HG02943 (cell line): ENCODE measurements around the gene JAKMIP1.

ENCODE experiments used
- ATAC-seq: cut with Tn5 transposase; IDR thresholded peaks from one replicate; pipeline ENCODE4 v1.9.1; 2021; ENCODE audit warnings: mild to moderate bottlenecking, low read depth, moderate library complexity; ENCODE audit not compliant: unreplicated experiment

Gene JAKMIP1

DNA sequence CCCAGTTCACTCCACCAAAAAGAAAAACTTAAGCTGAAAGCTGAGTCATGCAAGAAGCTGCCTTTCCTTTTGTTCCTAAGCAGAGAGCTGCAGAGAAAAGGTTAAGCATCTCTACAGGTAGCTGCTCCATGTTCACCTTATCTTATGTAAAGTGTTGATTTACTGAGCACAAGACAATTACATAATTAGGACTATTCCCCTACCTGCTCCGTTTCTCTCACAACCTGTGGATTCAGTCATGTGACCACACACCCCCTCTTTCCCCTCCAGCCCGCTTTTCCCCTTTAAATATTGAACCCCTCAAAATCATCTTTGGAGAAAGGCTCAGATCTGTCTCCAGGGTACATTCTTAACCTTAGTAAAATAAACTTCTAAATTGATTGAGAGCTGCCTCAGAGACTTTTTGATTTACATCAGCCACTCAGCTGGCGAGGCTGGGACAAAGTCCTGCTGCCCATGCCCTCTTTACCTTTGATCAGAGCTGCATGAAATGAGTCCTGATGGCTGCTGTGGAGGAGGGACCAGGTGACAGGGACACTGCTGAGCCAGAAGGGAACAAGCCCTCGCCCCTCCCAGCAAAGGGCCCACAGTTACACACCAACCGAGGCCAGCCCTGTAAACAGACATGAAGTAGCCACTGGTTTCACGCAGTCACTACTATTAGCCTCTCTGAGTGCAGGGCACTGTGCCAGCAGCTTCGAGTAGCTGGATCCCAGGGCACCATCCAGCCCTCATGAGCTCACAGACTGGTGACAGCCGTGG, 128.2 kb downstream of the JAKMIP1 start:
- no peak for ATAC-seq

DNA sequence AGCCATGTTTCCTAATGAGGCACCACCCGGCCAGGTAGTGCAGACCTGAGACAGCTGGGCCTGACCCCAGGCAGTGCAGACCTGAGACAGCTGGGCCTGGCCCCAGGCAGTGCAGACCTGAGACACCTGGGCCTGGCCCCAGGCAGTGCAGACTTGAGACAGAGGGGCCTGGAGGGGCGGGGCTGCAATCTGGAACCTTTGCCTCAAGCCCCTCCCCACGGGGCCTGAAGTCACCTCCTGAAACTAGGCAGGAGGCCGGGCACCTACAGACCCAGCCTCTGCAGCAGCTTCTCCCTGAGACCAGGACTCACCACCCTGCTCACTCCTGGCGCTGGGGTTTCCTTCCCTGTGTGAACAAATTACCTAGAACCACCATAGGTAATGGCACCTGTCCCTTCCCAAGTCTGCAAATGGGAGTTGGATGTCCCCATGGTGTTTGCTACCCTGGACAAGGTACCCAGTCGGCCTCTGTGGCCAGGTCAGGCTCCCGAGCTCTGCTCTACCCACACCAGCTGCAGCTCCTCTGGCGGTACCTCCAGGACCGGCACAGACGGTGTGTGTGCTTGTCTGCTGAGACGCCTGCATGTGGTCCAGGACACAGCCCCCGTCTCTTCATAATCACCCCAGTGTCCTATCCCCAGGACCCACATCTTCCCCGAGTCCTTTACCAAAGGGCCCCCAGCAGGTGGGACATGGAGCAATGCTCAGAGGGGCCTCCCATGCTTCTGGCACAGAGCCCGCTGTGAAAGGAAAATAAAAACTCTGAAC, 129.0 kb downstream of the JAKMIP1 start:
- no peak for ATAC-seq

DNA sequence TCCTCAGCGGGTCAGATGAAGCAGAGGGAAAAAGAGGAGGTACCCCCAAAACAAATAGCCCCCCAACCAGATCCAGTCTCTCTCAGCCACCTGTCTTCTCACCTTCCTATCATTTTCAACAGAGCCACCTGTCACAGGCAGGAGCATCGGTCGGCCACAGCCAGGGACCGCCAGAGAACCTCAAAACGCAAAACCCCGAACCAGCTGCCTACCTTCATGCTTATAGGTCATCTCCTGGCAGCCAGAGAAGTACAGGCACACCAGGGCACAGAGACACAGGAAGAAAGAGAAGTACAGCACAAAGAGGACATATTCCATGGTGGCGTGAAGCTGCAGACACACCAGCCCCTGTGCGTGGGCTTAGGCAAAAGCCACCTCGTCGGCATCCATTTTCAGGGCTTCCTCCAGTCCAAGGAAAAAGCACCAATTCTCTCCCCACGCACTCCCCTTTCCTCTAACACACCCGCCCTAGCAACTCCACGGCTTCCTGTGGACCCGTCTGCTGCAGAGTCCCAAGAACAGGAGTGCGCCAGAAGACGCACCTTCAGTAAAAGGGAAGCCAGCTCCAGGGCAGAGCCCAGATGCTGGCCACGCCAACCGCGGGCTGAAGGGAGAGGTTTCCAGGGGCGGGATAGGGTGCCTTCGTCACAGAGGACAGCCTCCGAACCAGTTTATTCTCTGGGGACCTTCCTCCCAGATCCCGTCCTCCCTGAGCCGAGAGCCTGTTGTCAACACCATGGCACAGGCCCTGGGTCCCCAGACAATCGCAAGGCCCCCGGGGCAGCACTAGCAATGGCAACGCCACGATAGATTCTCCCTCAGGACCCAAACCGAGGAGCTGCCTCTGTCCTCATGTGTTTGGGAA, 130.3 kb downstream of the JAKMIP1 start:
- no peak for ATAC-seq

DNA sequence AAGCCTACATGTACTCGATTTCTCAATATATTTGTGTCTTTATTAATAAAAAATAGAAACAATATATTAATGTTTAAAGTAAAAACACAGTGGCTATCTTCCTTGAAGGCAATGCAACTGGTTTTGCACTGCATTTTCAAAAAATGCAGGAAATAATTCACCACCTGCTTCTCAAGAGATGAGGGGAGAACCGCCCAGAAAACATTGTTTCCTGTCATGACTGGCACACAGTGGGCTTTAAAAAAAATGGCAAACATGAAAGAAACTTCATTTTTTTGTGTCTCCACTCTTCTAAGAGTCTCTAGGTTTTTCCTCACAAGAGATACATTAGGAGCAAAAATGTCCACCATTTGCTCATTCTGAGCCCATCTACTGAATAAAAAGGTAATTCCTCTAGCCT, 131.4 kb downstream of the JAKMIP1 start:
- no peak for ATAC-seq

DNA sequence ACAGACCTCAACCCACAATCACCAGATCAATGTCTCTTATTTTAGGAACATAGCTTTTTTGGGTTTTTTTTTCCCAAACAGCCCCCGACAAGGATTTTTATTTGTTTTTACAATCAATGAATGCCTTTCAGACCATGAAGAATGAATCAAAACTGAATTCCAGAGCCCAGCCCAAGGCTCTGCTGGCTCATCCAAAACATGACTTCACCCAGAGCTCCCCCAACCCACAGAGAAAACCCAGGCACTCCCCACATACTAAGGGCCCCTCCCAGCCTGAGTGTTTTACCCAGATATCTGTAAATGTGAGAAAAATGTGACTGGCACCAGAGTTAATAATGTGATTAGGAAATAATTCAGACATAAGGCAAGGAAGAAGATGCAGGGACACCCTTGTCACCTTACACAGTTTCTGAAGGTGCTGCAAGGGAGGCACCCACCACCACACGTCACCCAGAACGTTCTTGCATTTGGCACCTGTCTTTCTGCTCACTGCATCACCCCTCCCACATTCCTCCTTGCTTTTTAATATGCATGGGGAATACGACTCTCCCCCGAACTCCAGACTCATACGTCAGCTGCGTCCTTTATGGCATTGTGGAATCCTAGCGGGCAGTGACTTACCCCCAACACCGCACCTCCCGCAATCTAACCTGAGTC, 134.3 kb downstream of the JAKMIP1 start:
- no peak for ATAC-seq

DNA sequence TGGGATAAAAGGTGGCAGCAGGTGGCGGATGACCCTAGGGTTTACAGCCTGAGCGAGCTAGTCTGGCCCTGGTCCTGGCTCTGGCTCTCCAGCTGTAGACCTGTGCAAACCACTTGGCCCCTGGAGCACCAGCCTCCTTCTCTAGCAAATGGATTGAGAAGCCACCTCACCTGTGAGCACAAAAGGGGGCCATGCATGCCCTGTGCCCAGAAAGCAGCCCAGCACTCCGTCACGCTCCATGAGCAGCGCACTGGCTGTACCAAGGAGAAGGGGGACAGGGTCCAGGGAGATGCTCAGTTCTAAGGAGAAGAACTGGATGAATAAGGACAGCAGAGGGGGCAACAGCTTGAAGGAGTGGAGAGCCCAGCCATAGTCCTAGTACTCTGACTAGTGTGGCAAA, 135.2 kb downstream of the JAKMIP1 start:
- no peak for ATAC-seq

DNA sequence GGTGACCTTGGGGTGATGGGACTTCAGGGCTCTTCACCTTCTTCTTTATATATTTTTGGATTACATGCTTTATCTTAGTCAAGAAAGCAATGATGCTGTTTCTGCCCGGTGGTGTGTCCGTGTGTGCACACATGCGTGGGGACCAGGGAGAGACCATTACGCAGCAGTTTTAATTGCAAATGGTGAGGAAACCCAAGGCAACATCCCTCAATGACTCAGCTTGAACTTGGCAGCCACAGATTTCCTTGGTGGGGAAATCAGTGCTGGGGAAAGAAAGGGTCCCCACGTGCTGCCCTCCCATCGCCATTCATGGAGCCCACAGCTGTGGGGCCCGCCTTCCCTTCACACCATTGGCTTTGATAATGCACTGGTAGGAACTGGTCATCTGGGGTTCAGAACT, 136.0 kb downstream of the JAKMIP1 start:
- ATAC-seq: no peak

DNA sequence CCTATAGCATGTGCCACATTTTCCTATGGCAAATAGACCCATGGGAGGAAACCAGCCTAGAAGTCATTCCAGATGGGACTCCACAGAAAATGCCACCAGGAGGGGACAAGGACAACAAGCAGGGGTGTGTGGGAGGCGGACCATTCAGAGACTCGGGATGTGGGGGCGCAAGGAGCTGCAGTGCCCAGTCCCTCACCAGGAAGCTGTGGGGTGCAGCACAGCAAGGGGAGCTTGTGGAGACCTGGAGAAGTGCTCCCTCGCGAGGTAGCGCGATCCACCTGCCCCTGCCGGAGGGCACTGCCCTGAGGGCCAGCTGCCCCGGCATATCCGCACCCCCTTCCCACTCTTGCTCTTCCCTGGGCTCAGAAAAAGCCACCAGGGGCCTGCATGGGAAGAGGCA, 136.7 kb downstream of the JAKMIP1 start:
- no peak for ATAC-seq

DNA sequence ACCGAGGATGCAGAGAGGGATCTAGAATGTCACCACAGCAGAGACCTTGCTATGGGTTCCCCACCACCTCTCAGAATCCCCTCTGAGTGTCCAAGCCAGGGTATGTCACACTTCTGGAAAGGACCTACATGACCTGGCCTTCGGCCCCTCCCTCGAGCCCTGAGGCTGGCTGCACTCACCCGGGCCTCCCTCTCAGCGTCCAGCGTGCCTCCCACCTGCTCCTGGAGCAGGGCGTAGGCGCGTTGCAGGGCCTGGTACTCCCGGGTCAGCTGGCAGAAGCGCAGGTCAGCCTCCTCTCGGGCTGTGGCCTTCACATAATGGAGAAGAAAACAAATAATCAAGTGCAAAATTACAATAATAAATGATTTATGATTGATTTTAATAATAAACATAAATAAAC, 138.2 kb downstream of the JAKMIP1 start:
- no peak for ATAC-seq

DNA sequence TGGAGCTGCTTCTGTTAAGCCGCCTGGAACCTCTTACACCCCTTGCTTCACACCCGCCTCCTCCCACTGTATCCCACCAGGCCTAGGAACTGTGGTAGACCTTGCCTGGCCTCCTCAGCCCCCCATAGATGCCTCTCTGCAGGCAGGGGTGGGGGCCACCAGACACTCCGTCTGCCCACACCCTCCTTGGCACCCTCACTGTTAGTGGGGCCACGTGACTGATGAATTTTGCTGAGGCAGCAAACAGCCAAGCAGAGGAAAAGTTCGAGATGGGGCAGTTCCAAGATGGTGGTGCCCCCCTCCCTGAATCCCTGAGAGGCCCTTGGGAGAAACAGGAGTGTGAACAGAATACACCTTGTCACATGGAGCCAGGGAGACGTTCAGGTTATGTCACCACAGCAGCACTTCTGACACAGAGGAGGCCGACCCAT, 141.0 kb downstream of the JAKMIP1 start:
- no peak for ATAC-seq

DNA sequence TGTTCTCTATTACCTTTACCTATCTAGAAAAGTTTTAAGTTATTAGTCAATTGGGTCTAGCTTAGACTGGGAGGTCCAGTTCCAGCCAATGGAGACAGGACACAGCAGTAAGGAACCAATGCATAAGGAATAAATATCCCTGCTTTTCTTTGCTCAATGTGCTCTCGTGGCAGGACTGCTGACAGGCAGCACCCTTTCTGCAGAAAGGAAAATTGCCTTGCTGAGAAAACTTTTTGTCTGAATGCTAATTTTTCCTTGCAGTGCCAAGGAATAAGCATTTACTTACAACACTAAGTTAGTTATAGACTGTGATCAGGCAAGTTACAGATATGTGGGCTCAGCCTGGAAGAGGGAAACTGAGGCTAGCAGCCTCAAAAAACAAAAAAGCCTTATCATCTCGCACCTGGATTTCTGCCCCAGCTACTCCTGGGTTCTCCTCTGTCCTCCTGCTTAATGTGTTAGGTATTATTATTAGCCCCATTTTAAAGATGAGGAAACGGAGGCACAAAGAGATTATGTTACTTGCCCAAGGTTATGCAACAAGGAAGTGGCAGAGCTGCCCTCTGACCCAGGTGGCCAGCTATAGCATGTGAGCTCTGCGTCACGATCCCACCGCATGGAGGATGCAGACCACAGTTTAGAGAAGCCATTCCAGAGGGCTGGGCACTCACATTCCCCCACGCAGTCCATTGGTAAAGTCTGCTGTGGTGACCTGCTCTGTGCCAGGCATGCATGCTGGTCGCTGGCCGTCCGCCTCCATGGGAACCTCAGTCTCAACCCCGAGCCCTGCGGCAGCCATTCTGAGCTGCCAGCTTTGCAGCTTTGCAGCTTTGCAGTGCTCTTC, 141.6 kb downstream of the JAKMIP1 start:
- ATAC-seq: no peak

DNA sequence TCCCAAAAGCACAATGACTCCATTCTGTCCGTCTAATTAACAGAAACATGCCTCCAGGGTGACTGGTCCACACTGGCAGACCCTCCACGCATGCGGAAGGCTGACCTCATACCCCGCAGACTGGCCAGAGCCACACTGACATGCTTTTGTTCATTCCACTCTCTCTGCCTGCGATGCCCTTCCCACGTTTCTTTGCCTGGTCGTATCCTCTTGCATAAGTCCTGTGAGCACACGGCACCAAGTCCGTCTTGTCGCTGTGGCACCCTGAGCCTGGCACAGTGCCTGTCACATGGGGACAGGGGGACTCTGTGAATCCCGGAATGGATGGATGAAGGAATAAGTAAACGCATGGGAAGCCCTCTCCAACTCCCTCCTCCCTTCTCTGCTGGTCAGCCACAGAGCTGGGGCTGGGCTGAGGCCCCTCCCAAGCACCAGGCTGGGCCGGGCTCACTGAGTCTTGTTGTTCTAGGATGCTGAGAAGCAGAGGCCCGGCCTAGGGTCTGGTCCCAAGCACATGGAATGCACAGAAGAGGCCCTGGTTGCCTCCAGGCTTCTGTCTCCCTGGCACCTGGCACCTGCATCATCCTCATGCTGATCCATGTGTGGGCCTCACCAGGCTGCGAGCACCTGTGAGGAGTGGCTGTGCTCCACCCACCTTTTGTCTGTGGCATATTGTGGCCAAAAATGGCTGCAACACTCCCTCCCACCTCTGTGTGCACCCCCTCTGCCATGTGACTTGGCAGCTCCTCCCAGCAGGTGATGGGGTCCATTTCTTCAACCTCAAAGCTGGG, 143.2 kb downstream of the JAKMIP1 start:
- ATAC-seq: no peak

DNA sequence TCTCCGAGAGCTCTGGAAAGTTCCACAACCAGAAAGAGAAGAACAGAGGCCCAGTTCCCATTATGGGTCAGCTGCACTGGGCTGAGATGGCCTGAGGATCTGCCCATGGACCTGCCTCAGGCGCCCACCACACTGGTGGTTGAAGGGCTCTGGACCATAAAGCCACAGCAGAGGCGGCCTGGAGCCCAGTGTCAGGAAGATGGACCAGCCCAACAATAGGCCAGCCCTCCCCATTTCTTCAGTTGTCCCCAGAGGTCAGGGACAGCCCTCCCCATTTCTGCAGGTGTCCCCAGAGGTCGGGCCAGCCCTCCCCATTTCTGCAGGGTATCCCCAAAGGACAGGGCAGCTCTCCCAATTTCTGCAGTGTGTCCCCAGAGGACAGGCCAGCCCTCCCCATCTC, 144.9 kb downstream of the JAKMIP1 start:
- no peak for ATAC-seq

DNA sequence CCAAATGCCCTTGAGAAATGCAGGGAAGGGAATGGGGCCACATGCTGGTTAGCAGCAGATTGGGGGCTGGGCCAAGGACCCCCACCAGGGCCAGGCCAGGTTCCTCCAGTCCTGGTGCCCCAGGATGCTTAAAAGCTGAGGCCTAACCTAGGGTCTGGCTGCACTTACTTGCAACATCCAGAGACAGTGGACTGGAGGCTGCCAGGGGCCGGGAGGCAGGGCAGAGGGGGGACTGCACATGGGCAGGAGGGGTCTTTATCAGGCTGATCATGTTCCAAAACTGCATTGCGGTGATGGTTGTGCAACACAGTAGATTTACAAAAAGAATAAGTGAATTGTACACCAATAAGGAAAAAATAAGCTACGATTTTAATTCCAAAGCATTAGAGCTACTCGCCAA, 145.3 kb downstream of the JAKMIP1 start:
- no peak for ATAC-seq

DNA sequence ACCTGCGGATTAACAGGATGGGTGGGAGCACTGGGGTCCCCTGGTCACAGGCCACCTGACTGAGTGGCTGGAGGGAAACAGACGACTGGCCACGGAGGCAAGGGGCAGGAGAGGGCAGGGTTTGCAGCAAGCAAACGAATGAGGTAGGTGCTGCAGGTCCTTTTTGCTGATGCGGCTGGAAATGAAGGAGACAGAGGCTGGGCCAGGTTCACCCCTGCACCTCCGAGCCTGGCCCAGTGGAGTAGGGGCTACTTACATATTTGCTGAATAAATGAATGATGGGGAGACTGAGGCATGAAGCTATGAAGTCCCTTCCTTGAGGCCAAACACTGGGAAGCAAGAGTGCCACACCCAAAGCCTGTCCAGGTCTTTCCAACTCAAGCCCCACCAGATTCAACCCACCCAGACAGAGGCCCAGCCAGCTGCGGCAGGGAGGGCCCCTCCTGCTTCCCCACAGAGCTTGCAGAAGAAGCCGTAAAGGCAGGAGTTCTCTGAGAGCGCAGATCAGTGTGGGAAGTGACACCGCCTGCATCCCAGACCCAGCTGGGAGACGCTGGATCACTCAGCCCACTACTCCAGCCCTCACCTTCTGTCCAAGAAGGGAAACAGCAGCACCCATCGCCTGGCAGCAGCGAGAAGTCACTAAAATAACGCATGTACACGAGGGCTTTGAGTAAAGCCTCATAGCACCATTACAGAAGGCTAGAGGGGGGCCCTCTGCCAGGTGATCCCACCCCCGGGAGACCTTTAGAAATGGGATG, 146.0 kb downstream of the JAKMIP1 start:
- ATAC-seq: no peak

DNA sequence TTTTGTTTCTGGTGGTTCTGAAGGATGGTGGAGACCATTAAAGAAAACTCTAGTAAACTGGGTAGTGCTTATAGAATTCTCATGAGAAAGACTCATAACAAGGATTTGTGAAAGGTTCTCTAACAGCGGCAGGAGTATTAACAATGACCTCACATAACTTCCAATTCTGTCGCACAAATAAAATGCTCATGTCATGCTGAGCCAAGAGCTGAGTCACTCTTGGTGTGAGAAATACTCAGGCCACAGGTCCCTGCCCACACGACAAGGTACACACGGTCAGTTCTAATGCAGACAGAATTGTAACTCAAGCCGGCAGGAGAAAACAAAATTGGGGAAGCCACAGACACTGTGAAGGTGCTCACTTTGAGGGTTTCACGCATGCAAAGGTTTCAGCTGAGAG, 147.7 kb downstream of the JAKMIP1 start:
- ATAC-seq: no peak

DNA sequence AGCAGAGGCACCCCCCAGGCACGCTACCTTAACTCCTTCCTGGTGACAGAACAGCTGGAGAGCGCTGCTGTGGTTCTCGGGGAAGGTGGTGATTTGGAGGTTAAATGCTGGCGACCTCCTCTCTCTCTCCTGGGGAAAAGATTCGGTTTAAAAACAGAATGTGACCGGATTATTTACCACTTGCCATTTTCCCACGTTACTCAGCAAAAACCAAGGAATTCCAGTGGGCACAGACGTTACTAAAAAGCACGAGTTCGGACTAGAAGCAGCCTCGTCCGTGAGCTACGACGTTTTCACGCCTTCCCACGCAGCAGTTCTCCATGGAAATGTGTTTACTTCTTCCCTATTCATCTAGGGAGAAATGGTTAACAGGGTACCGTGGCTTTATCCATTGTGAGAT, 149.8 kb downstream of the JAKMIP1 start:
- no peak for ATAC-seq

DNA sequence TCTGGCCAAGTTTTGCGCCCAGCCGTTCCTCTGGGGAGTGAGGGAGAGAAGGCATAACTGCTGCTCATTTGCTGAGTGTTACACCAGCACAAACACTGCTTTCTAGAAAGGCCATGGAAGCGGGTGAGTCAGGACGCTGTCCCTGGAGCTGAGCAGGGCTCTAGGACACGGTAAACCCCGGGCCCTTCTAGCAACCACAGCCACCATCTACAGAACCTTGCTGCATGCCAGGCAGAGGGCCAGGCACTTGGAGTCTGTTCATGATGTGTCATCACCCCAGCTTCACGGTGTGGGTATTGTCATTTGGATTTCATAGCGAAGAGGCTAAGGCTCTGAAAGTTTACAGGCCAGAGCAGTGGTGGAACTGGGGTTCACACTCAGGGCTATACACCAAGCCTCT, 150.4 kb downstream of the JAKMIP1 start:
- ATAC-seq: no peak
